Fibroblast of skin of scalp (primary cell): ENCODE results near the gene THSD4.
"Not testable (repeated sequence)": the region's sequence is repeated elsewhere in the genome, so short reads cannot be mapped to it uniquely, and the experiment has no call there.

Source experiments
- DNase-seq: peaks from one replicate; pipeline ENCODE4 v3.0.0-alpha.2; 2013

Gene THSD4

GRCh38 chr15:71639471-71639870 lies 524.2 kb downstream of the THSD4 start:
- peak; percentile 53 for DNase-seq

GRCh38 chr15:71643918-71644317 lies 528.6 kb downstream of the THSD4 start:
- DNase-seq, result no peak

GRCh38 chr15:71646767-71647486 lies 531.7 kb downstream of the THSD4 start:
- DNase-seq, result no peak

GRCh38 chr15:71647487-71647808 lies 532.2 kb downstream of the THSD4 start:
- DNase-seq, result peak; percentile 54

GRCh38 chr15:71648095-71648494 lies 532.8 kb downstream of the THSD4 start:
- DNase-seq, result no peak

- no peak for DNase-seq
Measured at GRCh38 chr15:71649894-71650293, 534.6 kb downstream of the THSD4 start.

- no peak for DNase-seq
Measured at GRCh38 chr15:71650603-71651002, 535.3 kb downstream of the THSD4 start.

- DNase-seq, result peak; percentile 73
Measured at GRCh38 chr15:71651750-71652186, 536.5 kb downstream of the THSD4 start.

GRCh38 chr15:71654042-71654719 lies 538.9 kb downstream of the THSD4 start:
- no peak for DNase-seq

- no peak for DNase-seq
Measured at GRCh38 chr15:71654720-71655174, 539.5 kb downstream of the THSD4 start.

GRCh38 chr15:71656425-71656824 lies 541.2 kb downstream of the THSD4 start:
- DNase-seq, result no peak

GRCh38 chr15:71657141-71657540 lies 541.9 kb downstream of the THSD4 start:
- no peak for DNase-seq

GRCh38 chr15:71658036-71658435 lies 542.8 kb downstream of the THSD4 start:
- no peak for DNase-seq

GRCh38 chr15:71658827-71659729 lies 543.8 kb downstream of the THSD4 start:
- no peak for DNase-seq

GRCh38 chr15:71659730-71660067 lies 544.4 kb downstream of the THSD4 start:
- DNase-seq, result peak; percentile 47

- no peak for DNase-seq
Measured at GRCh38 chr15:71660501-71660900, 545.2 kb downstream of the THSD4 start.

- DNase-seq, result no peak
Measured at GRCh38 chr15:71662306-71662705, 547.0 kb downstream of the THSD4 start.

- no peak for DNase-seq
Measured at GRCh38 chr15:71664622-71665021, 549.4 kb downstream of the THSD4 start.

GRCh38 chr15:71666763-71667620 lies 551.7 kb downstream of the THSD4 start:
- DNase-seq, result no peak

GRCh38 chr15:71669688-71670087 lies 554.4 kb downstream of the THSD4 start:
- no peak for DNase-seq

GRCh38 chr15:71670222-71670621 lies 555.0 kb downstream of the THSD4 start:
- not testable (repeated sequence) for DNase-seq

- DNase-seq, result no peak
Measured at GRCh38 chr15:71674354-71674753, 559.1 kb downstream of the THSD4 start.
